ENCODE measurements around the gene ACTL8.

DNA sequence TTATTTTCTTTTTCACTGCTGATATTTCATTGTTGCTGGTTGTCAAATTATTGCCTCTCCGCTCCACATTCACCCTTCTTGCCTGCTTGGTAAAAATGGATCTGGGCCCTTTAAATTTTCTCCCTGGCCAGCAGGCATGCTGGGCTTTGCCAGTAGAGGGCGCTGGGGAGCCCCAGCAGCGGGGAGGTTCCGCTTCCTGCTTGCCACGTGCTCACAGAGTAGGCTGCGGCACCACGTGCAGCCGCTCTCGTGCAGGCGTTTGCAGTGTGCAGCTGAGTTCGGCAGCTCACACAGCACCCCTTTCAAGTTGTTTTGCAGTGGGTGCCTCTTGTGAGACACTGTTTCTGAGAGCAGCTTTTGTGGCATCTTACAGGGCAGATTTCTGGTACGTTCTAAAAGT is at the start of gene ACTL8:
- TF ChIP-seq, protein P1, sequence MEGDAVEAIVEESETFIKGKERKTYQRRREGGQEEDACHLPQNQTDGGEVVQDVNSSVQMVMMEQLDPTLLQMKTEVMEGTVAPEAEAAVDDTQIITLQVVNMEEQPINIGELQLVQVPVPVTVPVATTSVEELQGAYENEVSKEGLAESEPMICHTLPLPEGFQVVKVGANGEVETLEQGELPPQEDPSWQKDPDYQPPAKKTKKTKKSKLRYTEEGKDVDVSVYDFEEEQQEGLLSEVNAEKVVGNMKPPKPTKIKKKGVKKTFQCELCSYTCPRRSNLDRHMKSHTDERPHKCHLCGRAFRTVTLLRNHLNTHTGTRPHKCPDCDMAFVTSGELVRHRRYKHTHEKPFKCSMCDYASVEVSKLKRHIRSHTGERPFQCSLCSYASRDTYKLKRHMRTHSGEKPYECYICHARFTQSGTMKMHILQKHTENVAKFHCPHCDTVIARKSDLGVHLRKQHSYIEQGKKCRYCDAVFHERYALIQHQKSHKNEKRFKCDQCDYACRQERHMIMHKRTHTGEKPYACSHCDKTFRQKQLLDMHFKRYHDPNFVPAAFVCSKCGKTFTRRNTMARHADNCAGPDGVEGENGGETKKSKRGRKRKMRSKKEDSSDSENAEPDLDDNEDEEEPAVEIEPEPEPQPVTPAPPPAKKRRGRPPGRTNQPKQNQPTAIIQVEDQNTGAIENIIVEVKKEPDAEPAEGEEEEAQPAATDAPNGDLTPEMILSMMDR (IDR thresholded peaks at IDR 0.05; ENCODE audit: low read depth, low read length): peak; percentile 43
- TF ChIP-seq MYC (IDR thresholded peaks at IDR 0.05; ENCODE audit: low read depth, low read length): no peak
- TF ChIP-seq, protein P2, sequence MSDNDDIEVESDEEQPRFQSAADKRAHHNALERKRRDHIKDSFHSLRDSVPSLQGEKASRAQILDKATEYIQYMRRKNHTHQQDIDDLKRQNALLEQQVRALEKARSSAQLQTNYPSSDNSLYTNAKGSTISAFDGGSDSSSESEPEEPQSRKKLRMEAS (IDR thresholded peaks at IDR 0.05; ENCODE audit: low read depth, low read length): no peak
